WERI-Rb-1 (cell line): Measurements from ENCODE around the gene TTC31.
"Not testable (repeated sequence)": the region's sequence is repeated elsewhere in the genome, so short reads cannot be mapped to it uniquely, and the experiment has no call there.

ENCODE experiments used
- DNase-seq: peaks from one replicate; pipeline ENCODE4 v3.0.0-alpha.2; 2020
- H3K27ac ChIP-seq: fragments of 250-450 bp; sonication (Bioruptor Pico); 2 replicates; pipeline ENCODE4 v1.5.1; 2020; ENCODE audit warnings: mild to moderate bottlenecking, moderate library complexity
- H3K27me3 ChIP-seq: fragments of 250-450 bp; sonication (Bioruptor Pico); 2 replicates; pipeline ENCODE4 v1.5.1; 2021; ENCODE audit warnings: mild to moderate bottlenecking, low read depth, moderate library complexity; ENCODE audit not compliant: insufficient read depth, severe bottlenecking
- H3K36me3 ChIP-seq: fragments of 250-450 bp; sonication (Bioruptor Pico); 2 replicates; pipeline ENCODE4 v1.5.1; 2020; ENCODE audit warnings: mild to moderate bottlenecking, moderate library complexity
- H3K4me3 ChIP-seq: 2 replicates; pipeline ENCODE4 v1.5.1; 2011; ENCODE audit warnings: low read depth, mild to moderate bottlenecking, control low read depth, low read length
- H3K9me3 ChIP-seq: fragments of 250-450 bp; sonication (Bioruptor Pico); 2 replicates; pipeline ENCODE4 v1.5.1; 2021; ENCODE audit warnings: mild to moderate bottlenecking, moderate library complexity; ENCODE audit not compliant: severe bottlenecking
- TF ChIP-seq, protein P1 (sequence below): IDR thresholded peaks from 2 replicates; pipeline ENCODE4 v1.5.1; 2011; ENCODE audit warnings: low read depth, mild to moderate bottlenecking, control low read depth, inconsistent platforms, low read length

Gene TTC31

GRCh38 chr2:74461187-74462053, 21.5 kb upstream of the TTC31 start:
- TF ChIP-seq, protein P1, sequence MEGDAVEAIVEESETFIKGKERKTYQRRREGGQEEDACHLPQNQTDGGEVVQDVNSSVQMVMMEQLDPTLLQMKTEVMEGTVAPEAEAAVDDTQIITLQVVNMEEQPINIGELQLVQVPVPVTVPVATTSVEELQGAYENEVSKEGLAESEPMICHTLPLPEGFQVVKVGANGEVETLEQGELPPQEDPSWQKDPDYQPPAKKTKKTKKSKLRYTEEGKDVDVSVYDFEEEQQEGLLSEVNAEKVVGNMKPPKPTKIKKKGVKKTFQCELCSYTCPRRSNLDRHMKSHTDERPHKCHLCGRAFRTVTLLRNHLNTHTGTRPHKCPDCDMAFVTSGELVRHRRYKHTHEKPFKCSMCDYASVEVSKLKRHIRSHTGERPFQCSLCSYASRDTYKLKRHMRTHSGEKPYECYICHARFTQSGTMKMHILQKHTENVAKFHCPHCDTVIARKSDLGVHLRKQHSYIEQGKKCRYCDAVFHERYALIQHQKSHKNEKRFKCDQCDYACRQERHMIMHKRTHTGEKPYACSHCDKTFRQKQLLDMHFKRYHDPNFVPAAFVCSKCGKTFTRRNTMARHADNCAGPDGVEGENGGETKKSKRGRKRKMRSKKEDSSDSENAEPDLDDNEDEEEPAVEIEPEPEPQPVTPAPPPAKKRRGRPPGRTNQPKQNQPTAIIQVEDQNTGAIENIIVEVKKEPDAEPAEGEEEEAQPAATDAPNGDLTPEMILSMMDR, result peak; percentile 46
- Histone ChIP-seq H3K36me3 (peaks cover 33% of the 10 kb centered on the region), H3K27me3 (no peaks in the 10 kb centered on the region), H3K27ac (no peak overlapping the region), H3K9me3 (no peaks in the 10 kb centered on the region), H3K4me3 (no peak overlapping the region)
- DNase-seq, result peak; percentile 60

- Histone ChIP-seq H3K27ac (no peak overlapping the region), H3K4me3 (no peak overlapping the region), H3K27me3 (no peaks in the 10 kb centered on the region), H3K9me3 (no peaks in the 10 kb centered on the region), H3K36me3 (peaks cover 32% of the 10 kb centered on the region)
- TF ChIP-seq, protein P1, result no peak
- DNase-seq, result no peak
These were observed 20.7 kb upstream of the TTC31 start for GRCh38 chr2:74462054-74462785.

- Histone ChIP-seq H3K27me3 (no peaks in the 10 kb centered on the region), H3K4me3 (no peak overlapping the region), H3K27ac (no peak overlapping the region), H3K9me3 (no peaks in the 10 kb centered on the region), H3K36me3 (peaks cover 32% of the 10 kb centered on the region)
- TF ChIP-seq, protein P1, result no peak
- DNase-seq, result no peak
These were observed 20.1 kb upstream of the TTC31 start for GRCh38 chr2:74462786-74463105.

- Histone ChIP-seq H3K27me3 (no peaks in the 10 kb centered on the region), H3K36me3 (peaks cover 32% of the 10 kb centered on the region), H3K9me3 (no peaks in the 10 kb centered on the region), H3K27ac (peak overlapping the region; percentile 73), H3K4me3 (peak overlapping the region; percentile 73)
- no peak for DNase-seq
- TF ChIP-seq, protein P1, result no peak
These were observed 18.5 kb upstream of the TTC31 start for GRCh38 chr2:74464406-74464805.

- not testable (repeated sequence) for H3K9me3 ChIP-seq, H3K27me3 ChIP-seq, H3K4me3 ChIP-seq, DNase-seq, H3K27ac ChIP-seq
- peaks cover 32% of the 10 kb centered on the region for H3K36me3 ChIP-seq
These were observed 12.1 kb upstream of the TTC31 start for GRCh38 chr2:74470742-74471141.

DNA sequence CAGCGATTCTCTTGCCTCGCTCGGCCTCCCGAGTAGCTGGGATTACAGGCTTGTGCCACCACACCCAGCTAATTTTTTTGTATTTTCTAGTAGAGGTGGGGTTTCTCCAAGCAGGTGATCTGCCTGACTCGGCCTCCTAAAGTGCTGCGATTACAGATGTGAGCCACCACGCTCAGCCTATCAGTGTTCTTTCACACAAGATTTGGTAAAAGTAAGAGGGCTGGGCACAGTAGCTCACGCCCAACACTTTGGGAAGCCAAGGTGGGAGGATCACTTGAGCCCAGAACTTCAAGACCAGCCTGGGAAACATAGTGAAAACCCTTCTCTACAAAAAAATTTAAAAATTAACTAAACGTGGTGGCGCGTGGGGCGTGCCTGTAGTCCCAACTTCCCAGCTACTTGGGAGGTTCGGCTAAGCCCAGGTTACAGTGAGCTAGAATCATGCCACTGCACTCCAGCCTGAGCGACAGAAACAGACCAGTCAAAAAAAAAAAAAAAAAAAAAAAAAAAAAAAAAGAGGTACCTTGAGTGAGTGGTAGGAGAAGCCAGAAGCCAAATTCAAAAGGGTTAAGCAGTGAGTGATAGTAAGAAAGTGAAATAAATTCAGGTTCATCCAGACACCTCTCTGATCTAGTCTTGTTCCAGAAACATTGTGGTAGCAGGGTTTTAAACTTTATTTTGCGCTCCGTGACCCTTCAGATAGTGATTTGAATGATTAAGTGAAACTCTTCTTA, 11.4 kb upstream of the TTC31 start:
- H3K4me3 ChIP-seq, result peak overlapping the region; percentile 68
- H3K27me3 ChIP-seq, result no peaks in the 10 kb centered on the region
- no peak for DNase-seq
- TF ChIP-seq, protein P1, result no peak
- peak overlapping the region; percentile 86 for H3K27ac ChIP-seq
- peaks cover 36% of the 10 kb centered on the region for H3K36me3 ChIP-seq
- H3K9me3 ChIP-seq, result no peaks in the 10 kb centered on the region
